Liver (tissue), 9 donors: ENCODE data around the gene KRTAP10-5. TPM values are rescaled to one million over a fixed set of nuclear protein-coding genes. Genes with fewer than 3 reads are reported as not detected.

Experiments
- DNase-seq: peaks from one replicate; pipeline ENCODE4 v3.0.0-alpha.2; 2017; ENCODE audit warnings: low spot score
- H3K27ac ChIP-seq, 2 donors: one replicate each; pipeline ENCODE4 v1.7.0; 2013; ENCODE audit warnings: inconsistent platforms in 2 of 2, low read length in 2 of 2, control low read depth in 1 of 2, low read depth in 1 of 2, mild to moderate bottlenecking in 1 of 2
- H3K27me3 ChIP-seq, 4 donors: one replicate each; pipeline versions ENCODE4 v1.6.1 to v1.7.0; 2013; ENCODE audit warnings: low read length in 3 of 4, inconsistent platforms in 1 of 4, mild to moderate bottlenecking in 1 of 4, moderate library complexity in 1 of 4; ENCODE audit not compliant: control insufficient read depth in 4 of 4, insufficient read depth in 4 of 4
- H3K36me3 ChIP-seq, 4 donors: one replicate each; pipeline versions ENCODE4 v1.6.1 to v1.7.0; 2013; ENCODE audit warnings: low read length in 3 of 4, mild to moderate bottlenecking in 3 of 4, low read depth in 1 of 4, moderate library complexity in 1 of 4; ENCODE audit not compliant: control insufficient read depth in 4 of 4, insufficient read depth in 3 of 4
- H3K4me1 ChIP-seq, 4 donors: one replicate each; pipeline versions ENCODE4 v1.6.1 to v1.7.0; 2013; ENCODE audit warnings: low read length in 3 of 4, mild to moderate bottlenecking in 3 of 4, moderate library complexity in 1 of 4; ENCODE audit not compliant: control insufficient read depth in 4 of 4, insufficient read depth in 4 of 4
- H3K4me3 ChIP-seq, 3 donors: one replicate each; pipeline versions ENCODE4 v1.6.1 to v1.7.0; 2013; ENCODE audit warnings: low read length in 3 of 3, control low read depth in 1 of 3, low read depth in 1 of 3, mild to moderate bottlenecking in 1 of 3
- H3K9ac ChIP-seq, 2 donors: one replicate each; pipeline ENCODE4 v1.7.0; 2013; ENCODE audit warnings: low read length in 2 of 2, mild to moderate bottlenecking in 2 of 2, moderate library complexity in 2 of 2, control low read depth in 1 of 2, low read depth in 1 of 2
- H3K9me3 ChIP-seq, 4 donors: one replicate each; pipeline versions ENCODE4 v1.6.1 to v1.7.0; 2013; ENCODE audit warnings: low read length in 3 of 4; ENCODE audit not compliant: control insufficient read depth in 4 of 4
- ATF3 ChIP-seq: IDR thresholded peaks from 2 replicates; pipeline ENCODE4 v1.6.1; 2016; ENCODE audit warnings: antibody characterized with exemption
- EGR1 ChIP-seq, 2 donors: IDR thresholded peaks; 2 replicates each; pipeline ENCODE4 v1.6.1; 2016 to 2018; ENCODE audit warnings: antibody characterized with exemption in 2 of 2, low read depth in 2 of 2
- FOXA1 ChIP-seq: IDR thresholded peaks from 2 replicates; pipeline ENCODE4 v1.6.1; 2016; ENCODE audit warnings: antibody characterized with exemption
- FOXA2 ChIP-seq: IDR thresholded peaks from 2 replicates; pipeline ENCODE4 v1.6.1; 2016; ENCODE audit warnings: antibody characterized with exemption
- GABPA ChIP-seq, 2 donors: IDR thresholded peaks in 1 of 2; conservative IDR thresholded peaks in 1 of 2; 2 replicates each; pipeline ENCODE4 v1.6.1; 2016; ENCODE audit warnings: antibody characterized with exemption in 2 of 2, mild to moderate bottlenecking in 1 of 2, moderate library complexity in 1 of 2
- HNF4A ChIP-seq, 2 donors: conservative IDR thresholded peaks; 2 replicates each; pipeline ENCODE4 v1.6.1; 2016; ENCODE audit warnings: antibody characterized with exemption in 2 of 2, mild to moderate bottlenecking in 2 of 2
- HNF4G ChIP-seq: IDR thresholded peaks from 2 replicates; pipeline ENCODE4 v1.6.1; 2016; ENCODE audit warnings: antibody characterized with exemption
- JUND ChIP-seq, 2 donors: IDR thresholded peaks; 2 replicates each; pipeline ENCODE4 v1.6.1; 2016; ENCODE audit warnings: antibody characterized with exemption in 2 of 2
- NR2F2 ChIP-seq: IDR thresholded peaks from 2 replicates; pipeline ENCODE4 v1.6.1; 2016; ENCODE audit warnings: antibody characterized with exemption
- RAD21 ChIP-seq, 2 donors: IDR thresholded peaks; 2 replicates each; pipeline ENCODE4 v1.6.1; 2016; ENCODE audit warnings: antibody characterized with exemption in 2 of 2, mild to moderate bottlenecking in 2 of 2
- SP1 ChIP-seq: IDR thresholded peaks from 2 replicates; pipeline ENCODE4 v1.6.1; 2018; ENCODE audit warnings: antibody characterized with exemption, mild to moderate bottlenecking
- TAF1 ChIP-seq: conservative IDR thresholded peaks from 2 replicates; pipeline ENCODE4 v1.6.1; 2016; ENCODE audit warnings: antibody characterized with exemption, mild to moderate bottlenecking
- YY1 ChIP-seq: IDR thresholded peaks from 2 replicates; pipeline ENCODE4 v1.6.1; 2016; ENCODE audit warnings: antibody characterized with exemption, mild to moderate bottlenecking
- ZBTB33 ChIP-seq: IDR thresholded peaks from 2 replicates; pipeline ENCODE4 v1.6.1; 2016; ENCODE audit warnings: antibody characterized with exemption
- WGBS: extraction: QIAGEN DNeasy Blood & Tissue Kit; methylation state at CpG from one replicate; pipeline ENCODE4 v1.1.7; 2013; 5-methylcytosine and 5-hydroxymethylcytosine counted together
- polyA plus RNA-seq, 2 donors: library from polyadenylated mRNA; stranded (reverse) in 1 of 2; unstranded in 1 of 2; fragments of 200-250 nt in 1 of 2; fragments of >200 nt in 1 of 2; fragmentation: Nextera tagmentation in 1 of 2; extraction: Ambion mirVana in 1 of 2; gene quantifications; one replicate each; pipeline versions ENCODE4 v1.2.1 to v1.2.3, GENCODE V29; 2013 to 2015
- total RNA-seq, 2 donors: library from RNA; depleted of rRNA; stranded (reverse); fragments of >200 nt; gene quantifications; one replicate each; pipeline ENCODE4 v1.2.3, GENCODE V29; 2014
- TF ChIP-seq, protein P1 (sequence below): fragments of 150-350 bp; IDR thresholded peaks from 2 replicates; pipeline ENCODE4 v1.5.1; 2017; ENCODE audit warnings: improper control_type of control experiment, low read depth, low read length; ENCODE audit not compliant: missing input control
- TF ChIP-seq, protein P2 (sequence below): IDR thresholded peaks from 2 replicates; pipeline ENCODE4 v1.6.1; 2016; ENCODE audit warnings: antibody characterized with exemption
- TF ChIP-seq, protein P3 (sequence below): IDR thresholded peaks from 2 replicates; pipeline ENCODE4 v1.6.1; 2016; ENCODE audit warnings: antibody characterized with exemption, mild to moderate bottlenecking
- donor health status: healthy.
- donor health status: healthy.
- donor health status: healthy.
- donor health status: healthy.
- donor health status: healthy.

KRTAP10-5 gene
- total and polyA plus RNA-seq, 4 donors: not detected

- 82% methylated on average over 23 of the region's 23 CpGs for WGBS
- Histone ChIP-seq H3K9me3 (no peaks in the 10 kb centered on the region), H3K4me1 (no peaks in the 10 kb centered on the region), H3K36me3 (no peaks in the 10 kb centered on the region), H3K4me3 (no peak overlapping the region), H3K27me3 (no peaks in the 10 kb centered on the region), H3K27ac (no peak overlapping the region), H3K9ac (no peak overlapping the region)
- TF ChIP-seq RAD21 (IDR thresholded peaks at IDR 0.05) (no peak), SP1 (no peak), HNF4A (conservative IDR thresholded peaks at IDR 0.05) (no peak), ZBTB33 (no peak), FOXA1 (no peak)
- TF ChIP-seq, protein P1, sequence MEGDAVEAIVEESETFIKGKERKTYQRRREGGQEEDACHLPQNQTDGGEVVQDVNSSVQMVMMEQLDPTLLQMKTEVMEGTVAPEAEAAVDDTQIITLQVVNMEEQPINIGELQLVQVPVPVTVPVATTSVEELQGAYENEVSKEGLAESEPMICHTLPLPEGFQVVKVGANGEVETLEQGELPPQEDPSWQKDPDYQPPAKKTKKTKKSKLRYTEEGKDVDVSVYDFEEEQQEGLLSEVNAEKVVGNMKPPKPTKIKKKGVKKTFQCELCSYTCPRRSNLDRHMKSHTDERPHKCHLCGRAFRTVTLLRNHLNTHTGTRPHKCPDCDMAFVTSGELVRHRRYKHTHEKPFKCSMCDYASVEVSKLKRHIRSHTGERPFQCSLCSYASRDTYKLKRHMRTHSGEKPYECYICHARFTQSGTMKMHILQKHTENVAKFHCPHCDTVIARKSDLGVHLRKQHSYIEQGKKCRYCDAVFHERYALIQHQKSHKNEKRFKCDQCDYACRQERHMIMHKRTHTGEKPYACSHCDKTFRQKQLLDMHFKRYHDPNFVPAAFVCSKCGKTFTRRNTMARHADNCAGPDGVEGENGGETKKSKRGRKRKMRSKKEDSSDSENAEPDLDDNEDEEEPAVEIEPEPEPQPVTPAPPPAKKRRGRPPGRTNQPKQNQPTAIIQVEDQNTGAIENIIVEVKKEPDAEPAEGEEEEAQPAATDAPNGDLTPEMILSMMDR: no peak
- TF ChIP-seq, protein P2, sequence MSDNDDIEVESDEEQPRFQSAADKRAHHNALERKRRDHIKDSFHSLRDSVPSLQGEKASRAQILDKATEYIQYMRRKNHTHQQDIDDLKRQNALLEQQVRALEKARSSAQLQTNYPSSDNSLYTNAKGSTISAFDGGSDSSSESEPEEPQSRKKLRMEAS: no peak
- no peak for DNase-seq
Observed at GRCh38 chr21:44530903-44531605, 49.4 kb downstream of the KRTAP10-5 start.

DNA sequence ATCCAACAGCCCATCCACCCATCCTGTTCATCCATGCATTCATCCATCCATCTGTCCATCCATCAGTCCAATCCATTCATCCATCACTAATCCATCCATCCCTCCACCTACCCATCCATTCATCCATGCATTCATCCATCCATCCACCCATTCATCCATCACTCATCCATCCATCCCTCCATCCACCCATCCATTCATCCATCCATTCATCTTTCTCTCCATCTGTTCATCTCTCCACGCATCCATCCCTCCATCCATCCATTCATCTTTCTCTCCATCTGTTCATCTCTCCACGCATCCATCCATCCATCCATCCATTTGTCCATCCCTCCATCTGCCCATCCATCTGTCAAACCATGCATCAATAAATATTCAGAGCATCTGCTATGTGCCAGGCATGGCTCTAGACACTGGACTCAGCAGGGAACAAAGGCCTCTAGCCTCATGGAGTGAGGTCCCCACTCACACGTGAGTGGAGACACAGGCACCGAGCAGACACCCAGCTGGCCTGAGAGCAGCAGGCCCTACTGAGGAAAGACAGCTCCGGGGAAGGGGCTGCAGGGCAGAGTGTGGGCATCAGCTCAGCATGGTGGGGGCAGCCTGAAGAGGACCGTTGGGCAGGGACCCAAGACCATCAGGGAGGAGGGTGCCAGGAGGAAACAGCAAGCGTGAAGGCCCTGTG lies 50.0 kb downstream of the KRTAP10-5 start:
- no peak overlapping the region for H3K9ac ChIP-seq
- TF ChIP-seq TAF1 (no peak), YY1 (no peak), FOXA2 (no peak), GABPA (IDR thresholded peaks at IDR 0.05 in 1 of 2, conservative IDR thresholded peaks at IDR 0.05 in 1 of 2) (no peak), FOXA1 (no peak), JUND (IDR thresholded peaks at IDR 0.05) (no peak), SP1 (no peak), EGR1 (IDR thresholded peaks at IDR 0.05; ENCODE audit: low read depth in 2 of 2) (no peak), HNF4A (conservative IDR thresholded peaks at IDR 0.05) (no peak), ATF3 (no peak), HNF4G (no peak), NR2F2 (no peak), ZBTB33 (no peak)
- TF ChIP-seq, protein P2: no peak
- TF ChIP-seq, protein P1: no peak
- TF ChIP-seq, protein P3, sequence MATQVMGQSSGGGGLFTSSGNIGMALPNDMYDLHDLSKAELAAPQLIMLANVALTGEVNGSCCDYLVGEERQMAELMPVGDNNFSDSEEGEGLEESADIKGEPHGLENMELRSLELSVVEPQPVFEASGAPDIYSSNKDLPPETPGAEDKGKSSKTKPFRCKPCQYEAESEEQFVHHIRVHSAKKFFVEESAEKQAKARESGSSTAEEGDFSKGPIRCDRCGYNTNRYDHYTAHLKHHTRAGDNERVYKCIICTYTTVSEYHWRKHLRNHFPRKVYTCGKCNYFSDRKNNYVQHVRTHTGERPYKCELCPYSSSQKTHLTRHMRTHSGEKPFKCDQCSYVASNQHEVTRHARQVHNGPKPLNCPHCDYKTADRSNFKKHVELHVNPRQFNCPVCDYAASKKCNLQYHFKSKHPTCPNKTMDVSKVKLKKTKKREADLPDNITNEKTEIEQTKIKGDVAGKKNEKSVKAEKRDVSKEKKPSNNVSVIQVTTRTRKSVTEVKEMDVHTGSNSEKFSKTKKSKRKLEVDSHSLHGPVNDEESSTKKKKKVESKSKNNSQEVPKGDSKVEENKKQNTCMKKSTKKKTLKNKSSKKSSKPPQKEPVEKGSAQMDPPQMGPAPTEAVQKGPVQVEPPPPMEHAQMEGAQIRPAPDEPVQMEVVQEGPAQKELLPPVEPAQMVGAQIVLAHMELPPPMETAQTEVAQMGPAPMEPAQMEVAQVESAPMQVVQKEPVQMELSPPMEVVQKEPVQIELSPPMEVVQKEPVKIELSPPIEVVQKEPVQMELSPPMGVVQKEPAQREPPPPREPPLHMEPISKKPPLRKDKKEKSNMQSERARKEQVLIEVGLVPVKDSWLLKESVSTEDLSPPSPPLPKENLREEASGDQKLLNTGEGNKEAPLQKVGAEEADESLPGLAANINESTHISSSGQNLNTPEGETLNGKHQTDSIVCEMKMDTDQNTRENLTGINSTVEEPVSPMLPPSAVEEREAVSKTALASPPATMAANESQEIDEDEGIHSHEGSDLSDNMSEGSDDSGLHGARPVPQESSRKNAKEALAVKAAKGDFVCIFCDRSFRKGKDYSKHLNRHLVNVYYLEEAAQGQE: no peak

More for the DNA sequence above, 50.0 kb downstream of the KRTAP10-5 start:
- no peak overlapping the region for H3K4me3 ChIP-seq
- DNase-seq: no peak
- no peaks in the 10 kb centered on the region for H3K4me1 ChIP-seq
- WGBS: 82% methylated on average over 7 of the region's 7 CpGs
- H3K27ac ChIP-seq: no peak overlapping the region
- no peaks in the 10 kb centered on the region for H3K9me3 ChIP-seq
- H3K36me3 ChIP-seq: no peaks in the 10 kb centered on the region
- no peaks in the 10 kb centered on the region for H3K27me3 ChIP-seq
